ENCODE results near the gene RHOXF2.
A peak's percentile ranks its signal among the peaks of the same experiment; 100 is the strongest.
"Not testable (repeated sequence)": the region's sequence is repeated elsewhere in the genome, so short reads cannot be mapped to it uniquely, and the experiment has no call there.

The RHOXF2 gene

GRCh38 chrX:120136840-120137239, 21.6 kb upstream of the RHOXF2 start:
- no peak overlapping the region for H3K4me3 ChIP-seq (ENCODE audit: low read depth, low read length)
- TF ChIP-seq, protein P1, sequence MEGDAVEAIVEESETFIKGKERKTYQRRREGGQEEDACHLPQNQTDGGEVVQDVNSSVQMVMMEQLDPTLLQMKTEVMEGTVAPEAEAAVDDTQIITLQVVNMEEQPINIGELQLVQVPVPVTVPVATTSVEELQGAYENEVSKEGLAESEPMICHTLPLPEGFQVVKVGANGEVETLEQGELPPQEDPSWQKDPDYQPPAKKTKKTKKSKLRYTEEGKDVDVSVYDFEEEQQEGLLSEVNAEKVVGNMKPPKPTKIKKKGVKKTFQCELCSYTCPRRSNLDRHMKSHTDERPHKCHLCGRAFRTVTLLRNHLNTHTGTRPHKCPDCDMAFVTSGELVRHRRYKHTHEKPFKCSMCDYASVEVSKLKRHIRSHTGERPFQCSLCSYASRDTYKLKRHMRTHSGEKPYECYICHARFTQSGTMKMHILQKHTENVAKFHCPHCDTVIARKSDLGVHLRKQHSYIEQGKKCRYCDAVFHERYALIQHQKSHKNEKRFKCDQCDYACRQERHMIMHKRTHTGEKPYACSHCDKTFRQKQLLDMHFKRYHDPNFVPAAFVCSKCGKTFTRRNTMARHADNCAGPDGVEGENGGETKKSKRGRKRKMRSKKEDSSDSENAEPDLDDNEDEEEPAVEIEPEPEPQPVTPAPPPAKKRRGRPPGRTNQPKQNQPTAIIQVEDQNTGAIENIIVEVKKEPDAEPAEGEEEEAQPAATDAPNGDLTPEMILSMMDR (conservative IDR thresholded peaks at IDR 0.05; ENCODE audit: low read depth, low read length): no peak
- DNase-seq (ENCODE audit: low read depth): no peak

DNA sequence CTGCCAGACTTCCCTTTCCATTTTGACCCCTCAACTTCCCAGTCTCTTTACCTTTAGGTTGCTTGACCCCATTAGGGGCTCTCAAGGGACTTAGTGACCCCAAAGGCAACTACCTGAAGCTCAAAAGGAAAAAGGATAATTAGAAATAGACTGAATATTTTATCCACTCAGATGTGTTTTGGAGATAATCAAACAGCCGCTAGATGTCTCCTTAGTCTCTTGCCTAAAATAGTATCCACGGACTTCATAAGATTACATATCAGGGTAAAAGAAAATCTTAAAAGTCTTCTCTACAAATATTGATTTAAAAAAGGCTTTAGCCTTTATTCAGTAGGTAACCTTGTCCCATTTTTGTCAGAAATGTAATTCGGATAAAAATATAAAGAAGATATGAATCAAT, 21.0 kb upstream of the RHOXF2 start:
- H3K4me3 ChIP-seq (ENCODE audit: low read depth, low read length): no peak overlapping the region

GRCh38 chrX:120140293-120140981, 18.0 kb upstream of the RHOXF2 start:
- TF ChIP-seq, protein P1 (conservative IDR thresholded peaks at IDR 0.05; ENCODE audit: low read depth, low read length): no peak
- DNase-seq (ENCODE audit: low read depth): no peak
- no peak overlapping the region for H3K4me3 ChIP-seq (ENCODE audit: low read depth, low read length)

More for the DNA sequence above, 21.0 kb upstream of the RHOXF2 start:
- DNase-seq (ENCODE audit: low read depth): no peak
- TF ChIP-seq, protein P1 (conservative IDR thresholded peaks at IDR 0.05; ENCODE audit: low read depth, low read length): no peak

DNA sequence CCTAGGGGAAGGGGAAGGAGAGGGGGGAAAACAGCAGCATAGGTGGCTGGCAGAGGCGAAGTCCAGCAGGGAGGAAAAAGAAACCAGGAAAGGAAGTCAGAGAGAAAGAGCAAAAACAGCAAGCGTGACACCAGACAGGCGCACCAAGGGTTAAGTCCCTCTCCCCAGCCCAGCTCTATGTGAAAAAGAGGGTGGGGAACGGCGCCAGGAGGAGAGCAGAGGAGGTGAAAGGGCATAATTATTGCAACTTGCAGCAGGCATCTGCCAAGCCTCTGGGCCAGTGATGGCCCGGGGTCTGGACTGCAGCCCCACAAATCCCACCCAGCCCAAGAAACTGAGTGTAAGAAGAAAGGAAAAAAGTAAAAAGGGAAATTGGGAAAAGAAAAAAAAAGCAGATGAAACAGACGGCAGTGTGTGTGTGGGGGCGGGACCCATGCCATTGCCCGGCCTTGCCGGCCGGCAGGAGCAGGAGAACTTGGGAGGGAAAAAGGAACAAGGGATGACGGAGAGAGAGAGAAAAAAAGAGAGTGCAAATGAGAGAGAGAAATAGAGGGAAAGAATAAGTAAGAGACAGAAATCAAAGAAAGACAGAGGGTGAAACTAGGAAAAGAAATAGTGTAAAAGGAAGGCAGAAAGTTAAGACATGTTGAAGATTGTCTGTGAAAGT, 14.1 kb upstream of the RHOXF2 start:
- TF ChIP-seq, protein P1 (conservative IDR thresholded peaks at IDR 0.05; ENCODE audit: low read depth, low read length): no peak
- peak; percentile 21 for DNase-seq (ENCODE audit: low read depth)
- no peak overlapping the region for H3K4me3 ChIP-seq (ENCODE audit: low read depth, low read length)

GRCh38 chrX:120145295-120145925, 13.0 kb upstream of the RHOXF2 start:
- DNase-seq (ENCODE audit: low read depth): no peak
- TF ChIP-seq, protein P1 (conservative IDR thresholded peaks at IDR 0.05; ENCODE audit: low read depth, low read length): no peak
- H3K4me3 ChIP-seq (ENCODE audit: low read depth, low read length): no peak overlapping the region

DNA sequence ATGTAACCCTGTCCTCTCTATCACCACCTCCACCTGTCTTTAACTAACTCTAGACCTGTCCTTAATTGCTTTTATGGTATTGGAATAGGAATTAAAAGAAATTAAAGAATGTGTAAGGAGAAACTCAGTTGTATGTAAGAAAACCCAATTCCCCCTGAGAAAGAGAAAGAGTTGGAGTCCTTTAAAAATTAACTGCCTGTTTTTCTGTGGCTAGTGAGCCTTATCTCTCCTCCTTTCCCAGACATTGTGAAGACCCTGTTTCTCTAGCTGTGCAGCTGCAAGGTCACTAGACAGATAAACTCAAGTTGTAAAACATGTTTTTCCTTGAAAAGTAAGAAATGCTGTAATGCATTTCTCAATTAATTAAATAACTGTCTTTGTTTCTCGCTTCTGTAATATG, 12.1 kb upstream of the RHOXF2 start:
- DNase-seq (ENCODE audit: low read depth); H3K4me3 ChIP-seq (ENCODE audit: low read depth, low read length): not testable (repeated sequence)

DNA sequence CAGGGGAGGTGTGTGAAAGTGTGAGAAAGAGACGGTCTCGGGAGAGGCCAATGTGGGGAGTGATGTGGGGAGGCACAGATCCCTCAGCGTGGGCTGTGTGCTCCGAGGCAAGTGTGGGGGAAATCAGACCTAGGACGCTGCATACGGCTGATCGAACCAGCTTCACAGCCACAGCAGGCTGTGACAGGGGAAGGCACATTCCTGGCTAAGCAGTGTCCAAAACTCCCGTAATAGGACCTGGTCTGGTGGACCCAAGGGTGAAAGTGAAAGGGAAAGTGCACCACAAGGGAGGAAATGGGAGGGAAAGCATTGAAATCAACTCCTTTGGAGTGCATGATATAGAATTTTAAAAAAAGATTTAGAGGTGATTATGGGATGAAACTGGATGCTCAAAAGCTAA, 10.9 kb upstream of the RHOXF2 start:
- no peak overlapping the region for H3K4me3 ChIP-seq (ENCODE audit: low read depth, low read length)
- TF ChIP-seq, protein P1 (conservative IDR thresholded peaks at IDR 0.05; ENCODE audit: low read depth, low read length): no peak
- DNase-seq (ENCODE audit: low read depth): no peak

DNA sequence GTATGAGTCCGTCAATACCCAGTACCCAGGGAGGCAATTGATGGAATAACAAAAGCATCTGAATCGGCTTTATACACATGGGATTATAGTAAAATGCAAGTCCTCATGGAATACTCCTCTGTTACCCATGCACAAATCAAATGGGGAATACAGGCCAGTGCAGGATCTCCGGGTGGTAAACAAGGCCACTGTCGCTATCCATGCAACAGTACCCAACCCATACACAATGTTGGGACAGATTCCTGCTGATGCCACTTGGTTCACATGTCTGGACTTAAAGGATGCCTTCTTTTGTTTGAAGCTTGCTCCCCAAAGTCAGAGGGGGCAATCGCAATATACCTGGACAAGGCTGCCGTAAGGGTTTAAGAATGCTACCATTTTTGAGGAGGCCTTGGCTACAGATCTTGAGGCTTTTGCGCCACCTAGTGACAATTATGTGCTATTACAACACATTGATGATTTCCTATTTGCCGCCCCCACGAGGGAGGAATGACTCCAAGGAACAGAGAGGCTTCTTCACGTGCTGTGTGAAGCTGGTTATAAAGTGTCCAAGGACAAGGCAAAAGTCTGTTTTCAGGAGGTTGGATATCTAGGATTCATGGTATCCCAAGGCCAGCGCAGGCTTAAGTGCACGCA, 8.2 kb upstream of the RHOXF2 start:
- not testable (repeated sequence) for H3K4me3 ChIP-seq (ENCODE audit: low read depth, low read length); DNase-seq (ENCODE audit: low read depth)

DNA sequence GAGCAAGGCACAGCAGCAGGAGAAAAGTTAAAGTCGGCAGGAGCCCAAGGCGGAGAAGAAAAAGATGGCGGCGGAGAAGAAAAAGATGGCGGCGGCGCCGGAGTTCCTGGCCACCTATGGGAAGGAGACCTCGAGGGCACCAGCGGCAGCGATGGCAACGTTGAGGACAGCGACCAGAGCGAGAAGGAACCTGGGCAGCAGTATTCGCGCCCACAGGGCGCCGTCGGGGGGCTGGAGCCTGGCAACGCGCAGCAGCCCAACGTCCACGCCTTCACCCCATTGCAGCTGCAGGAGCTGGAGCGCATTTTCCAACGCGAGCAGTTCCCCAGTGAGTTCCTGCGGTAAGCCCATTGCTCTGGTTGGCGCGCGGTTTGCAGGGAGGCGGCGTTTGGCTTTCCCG, 673 bp downstream of the RHOXF2 start:
- DNase-seq (ENCODE audit: low read depth); H3K4me3 ChIP-seq (ENCODE audit: low read depth, low read length): not testable (repeated sequence)

GRCh38 chrX:120193254-120193653, 34.8 kb downstream of the RHOXF2 start:
- H3K4me3 ChIP-seq (ENCODE audit: low read depth, low read length); DNase-seq (ENCODE audit: low read depth): not testable (repeated sequence)

DNA sequence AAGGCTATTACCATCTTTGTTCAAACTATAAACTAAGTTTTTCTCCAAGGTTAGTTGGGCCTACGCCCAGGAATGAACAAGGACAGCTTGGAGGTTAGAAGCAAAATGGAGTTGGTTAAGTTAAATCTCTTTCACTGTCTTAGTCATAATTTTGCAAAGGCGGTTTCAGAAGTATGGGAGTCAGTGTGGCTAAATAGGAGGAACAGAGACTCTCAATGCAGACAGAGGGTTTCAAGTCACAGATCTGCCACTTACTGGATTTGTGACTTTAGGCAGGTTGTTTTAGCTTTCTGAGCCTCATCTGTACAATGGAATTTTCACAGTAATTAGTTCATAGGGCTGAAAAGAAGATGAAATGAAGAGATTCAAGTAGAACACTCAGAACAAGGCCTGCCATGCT, 35.3 kb downstream of the RHOXF2 start:
- not testable (repeated sequence) for H3K4me3 ChIP-seq (ENCODE audit: low read depth, low read length)

More for the DNA sequence above, 35.3 kb downstream of the RHOXF2 start:
- DNase-seq (ENCODE audit: low read depth): not testable (repeated sequence)

Measured in choroid plexus epithelial cell (primary cell).